Panc1 (cell line): ENCODE data around the gene PGM3. TPM values are rescaled to one million over a fixed set of nuclear protein-coding genes. Genes with fewer than 3 reads are reported as not detected.

Source experiments
- ATAC-seq: fragments of 200-7000 bp; cut with Tn5 transposase; 2 replicates; pipeline ENCODE4 v1.9.1; 2020; ENCODE audit warnings: mild to moderate bottlenecking, moderate library complexity
- BruUV-seq: library from RNA; stranded (reverse); fragments of 400-500 nt; replicated peaks from 2 replicates; lab custom pipeline; 2021; lab: Mats Ljungman, UMichigan
- CTCF ChIA-PET: fragments of 300-600 bp; sonication (Branson Sonifier 250); formaldehyde crosslinking; loops from one replicate; lab custom pipeline; 2022; ENCODE audit warnings: antibody characterized with exemption; lab: Charles Lee
- POLR2A ChIA-PET: fragments of 300-600 bp; sonication (Branson Sonifier 250); formaldehyde crosslinking; loops from one replicate; lab custom pipeline; 2022; ENCODE audit warnings: antibody characterized with exemption; lab: Charles Lee
- DNase-seq: peaks from one replicate; pipeline ENCODE4 v3.0.0-alpha.2; 2010; ENCODE audit warnings: low read depth, low spot score
- H3K27ac ChIP-seq: 2 replicates; pipeline ENCODE4 v1.5.1; 2011; ENCODE audit warnings: mild to moderate bottlenecking, low read length, inconsistent platforms
- H3K27me3 ChIP-seq: fragments of 200-500 bp; sonication (Bioruptor generic); 2 replicates; pipeline ENCODE4 v1.6.0; 2014; ENCODE audit warnings: low read length, inconsistent platforms; ENCODE audit not compliant: control insufficient read depth, insufficient read depth
- H3K36me3 ChIP-seq: fragments of 200-500 bp; sonication (Bioruptor generic); 2 replicates; pipeline ENCODE4 v1.5.1; 2014; ENCODE audit warnings: inconsistent platforms, mild to moderate bottlenecking, low read length, moderate library complexity; ENCODE audit not compliant: control insufficient read depth, insufficient read depth
- H3K4me1 ChIP-seq: 2 replicates; pipeline ENCODE4 v1.5.1; 2011; ENCODE audit warnings: inconsistent platforms, mild to moderate bottlenecking, low read length, moderate library complexity; ENCODE audit not compliant: control insufficient read depth, insufficient read depth
- H3K4me3 ChIP-seq, 2 experiments: 2 replicates each; pipeline ENCODE4 v1.5.1; 2011 to 2012; ENCODE audit warnings: low read depth in 2 of 2, low read length in 2 of 2, mild to moderate bottlenecking in 2 of 2, inconsistent platforms in 1 of 2, moderate library complexity in 1 of 2
- H3K9me3 ChIP-seq: fragments of 200-500 bp; sonication (Bioruptor generic); 2 replicates; pipeline ENCODE4 v1.5.1; 2014; ENCODE audit warnings: low read depth, mild to moderate bottlenecking, inconsistent platforms, low read length, moderate library complexity; ENCODE audit not compliant: control insufficient read depth, insufficient read depth
- CTCF ChIP-seq: fragments of 450-650 bp; IDR thresholded peaks from 2 replicates; pipeline ENCODE4 v1.5.1; 2017; ENCODE audit warnings: mild to moderate bottlenecking
- POLR2AphosphoS5 ChIP-seq: IDR thresholded peaks from 2 replicates; pipeline ENCODE4 v1.6.1; 2012; ENCODE audit warnings: mild to moderate bottlenecking, low read depth, low read length, moderate library complexity
- SIN3A ChIP-seq: IDR thresholded peaks from 2 replicates; pipeline ENCODE4 v1.6.1; 2012; ENCODE audit warnings: low read depth, mild to moderate bottlenecking, low read length, moderate library complexity, borderline replicate concordance; ENCODE audit not compliant: insufficient read depth
- TCF7L2 ChIP-seq: IDR thresholded peaks from 2 replicates; pipeline ENCODE4 v1.6.1; 2011; ENCODE audit warnings: mild to moderate bottlenecking, low read depth, low read length, inconsistent platforms
- in situ Hi-C: cut with HindIII; loops from 2 replicates; pipeline ENCODE4 v1.10.0; 2016; ENCODE audit warnings: low sequenced_read_pairs, low pct_unique_long_range_greater_than_20kb
- intact Hi-C: fragments of 100-400 bp; cut with micrococcal nuclease; formaldehyde crosslinking; loops from one replicate; pipeline ENCODE4 v1.10.0; 2022; ENCODE audit not compliant: unreplicated experiment
- total RNA-seq: library from RNA; stranded (reverse); gene quantifications from one replicate; pipeline ENCODE4 v1.2.1, GENCODE V29; 2021; ENCODE audit not compliant: unreplicated experiment
- TF ChIP-seq, protein P1 (sequence below), 2 experiments: IDR thresholded peaks; 2 replicates each; pipeline ENCODE4 v1.6.1; 2011 to 2012; ENCODE audit warnings: low read depth in 2 of 2, control low read depth in 1 of 2, low read length in 1 of 2, mild to moderate bottlenecking in 1 of 2, moderate library complexity in 1 of 2; ENCODE audit not compliant: insufficient read depth in 1 of 2

Gene PGM3
- total RNA-seq, 1 experiment from 2014 or later = 55.2 TPM

GRCh38 chr6:83127976-83128375 is 65.1 kb downstream of the PGM3 start:
- ChIA-PET CTCF (no interaction called here), POLR2A (no interaction called here)
- Histone ChIP-seq H3K9me3 (no peaks in the 10 kb centered on the region), H3K4me1 (no peaks in the 10 kb centered on the region), H3K4me3 (no peak overlapping the region), H3K27ac (no peak overlapping the region), H3K36me3 (peaks cover 13% of the 10 kb centered on the region; the same call in 1 of the 2 replicates), H3K27me3 (no peaks in the 10 kb centered on the region)
- intact Hi-C loops (loop anchor here (2.0 kb wide), 1 partner anchor 39 kb away; no protein-coding TSS in a partner anchor), in situ Hi-C loops (no loop called here)
- TF ChIP-seq POLR2AphosphoS5 (no peak), TCF7L2 (no peak), SIN3A (no peak), CTCF (no peak)
- TF ChIP-seq, protein P1, sequence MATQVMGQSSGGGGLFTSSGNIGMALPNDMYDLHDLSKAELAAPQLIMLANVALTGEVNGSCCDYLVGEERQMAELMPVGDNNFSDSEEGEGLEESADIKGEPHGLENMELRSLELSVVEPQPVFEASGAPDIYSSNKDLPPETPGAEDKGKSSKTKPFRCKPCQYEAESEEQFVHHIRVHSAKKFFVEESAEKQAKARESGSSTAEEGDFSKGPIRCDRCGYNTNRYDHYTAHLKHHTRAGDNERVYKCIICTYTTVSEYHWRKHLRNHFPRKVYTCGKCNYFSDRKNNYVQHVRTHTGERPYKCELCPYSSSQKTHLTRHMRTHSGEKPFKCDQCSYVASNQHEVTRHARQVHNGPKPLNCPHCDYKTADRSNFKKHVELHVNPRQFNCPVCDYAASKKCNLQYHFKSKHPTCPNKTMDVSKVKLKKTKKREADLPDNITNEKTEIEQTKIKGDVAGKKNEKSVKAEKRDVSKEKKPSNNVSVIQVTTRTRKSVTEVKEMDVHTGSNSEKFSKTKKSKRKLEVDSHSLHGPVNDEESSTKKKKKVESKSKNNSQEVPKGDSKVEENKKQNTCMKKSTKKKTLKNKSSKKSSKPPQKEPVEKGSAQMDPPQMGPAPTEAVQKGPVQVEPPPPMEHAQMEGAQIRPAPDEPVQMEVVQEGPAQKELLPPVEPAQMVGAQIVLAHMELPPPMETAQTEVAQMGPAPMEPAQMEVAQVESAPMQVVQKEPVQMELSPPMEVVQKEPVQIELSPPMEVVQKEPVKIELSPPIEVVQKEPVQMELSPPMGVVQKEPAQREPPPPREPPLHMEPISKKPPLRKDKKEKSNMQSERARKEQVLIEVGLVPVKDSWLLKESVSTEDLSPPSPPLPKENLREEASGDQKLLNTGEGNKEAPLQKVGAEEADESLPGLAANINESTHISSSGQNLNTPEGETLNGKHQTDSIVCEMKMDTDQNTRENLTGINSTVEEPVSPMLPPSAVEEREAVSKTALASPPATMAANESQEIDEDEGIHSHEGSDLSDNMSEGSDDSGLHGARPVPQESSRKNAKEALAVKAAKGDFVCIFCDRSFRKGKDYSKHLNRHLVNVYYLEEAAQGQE (IDR thresholded peaks at IDR 0.05; ENCODE audit: insufficient read depth in 1 of 2, low read depth in 2 of 2, low read length in 1 of 2) = no peak
- BruUV-seq = no TSS peak
- DNase-seq (no peak), ATAC-seq (no peak)

DNA sequence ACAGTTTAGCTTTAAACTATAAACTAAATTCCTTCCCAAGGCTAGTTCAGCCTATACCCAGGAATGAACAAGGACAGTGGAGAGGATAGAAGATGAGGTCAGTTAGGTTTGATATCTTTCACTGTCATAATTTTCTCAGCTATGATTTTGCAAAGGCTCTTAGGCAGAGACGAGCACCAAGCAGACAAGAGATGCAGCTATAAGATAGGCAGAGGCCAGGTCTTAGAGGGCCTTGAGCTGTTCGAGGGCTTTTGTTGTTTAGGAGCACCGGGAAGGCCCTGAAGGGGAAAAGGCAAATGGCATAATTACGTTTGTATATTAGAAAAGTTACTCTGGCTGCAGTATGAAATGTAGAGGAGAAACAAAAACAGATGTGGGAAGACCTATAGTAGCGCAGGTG is 65.8 kb downstream of the PGM3 start:
- Histone ChIP-seq H3K36me3 (peaks cover 10% of the 10 kb centered on the region; the same call in 1 of the 2 replicates), H3K27ac (no peak overlapping the region), H3K4me1 (no peaks in the 10 kb centered on the region), H3K9me3 (no peaks in the 10 kb centered on the region), H3K27me3 (no peaks in the 10 kb centered on the region), H3K4me3 (no peak overlapping the region)
- DNase-seq = no peak
- no TSS peak for BruUV-seq
- no peak for ATAC-seq
- intact Hi-C loops (no loop called here), in situ Hi-C loops (no loop called here)
- CTCF ChIA-PET = no interaction called here
- TF ChIP-seq, protein P1 (IDR thresholded peaks at IDR 0.05; ENCODE audit: insufficient read depth in 1 of 2, low read depth in 2 of 2, low read length in 1 of 2) = no peak
- TF ChIP-seq SIN3A (no peak), TCF7L2 (no peak), POLR2AphosphoS5 (no peak), CTCF (no peak)
- POLR2A ChIA-PET = no interaction called here
